ENCODE data around the gene SPATS2.

Gene SPATS2

DNA sequence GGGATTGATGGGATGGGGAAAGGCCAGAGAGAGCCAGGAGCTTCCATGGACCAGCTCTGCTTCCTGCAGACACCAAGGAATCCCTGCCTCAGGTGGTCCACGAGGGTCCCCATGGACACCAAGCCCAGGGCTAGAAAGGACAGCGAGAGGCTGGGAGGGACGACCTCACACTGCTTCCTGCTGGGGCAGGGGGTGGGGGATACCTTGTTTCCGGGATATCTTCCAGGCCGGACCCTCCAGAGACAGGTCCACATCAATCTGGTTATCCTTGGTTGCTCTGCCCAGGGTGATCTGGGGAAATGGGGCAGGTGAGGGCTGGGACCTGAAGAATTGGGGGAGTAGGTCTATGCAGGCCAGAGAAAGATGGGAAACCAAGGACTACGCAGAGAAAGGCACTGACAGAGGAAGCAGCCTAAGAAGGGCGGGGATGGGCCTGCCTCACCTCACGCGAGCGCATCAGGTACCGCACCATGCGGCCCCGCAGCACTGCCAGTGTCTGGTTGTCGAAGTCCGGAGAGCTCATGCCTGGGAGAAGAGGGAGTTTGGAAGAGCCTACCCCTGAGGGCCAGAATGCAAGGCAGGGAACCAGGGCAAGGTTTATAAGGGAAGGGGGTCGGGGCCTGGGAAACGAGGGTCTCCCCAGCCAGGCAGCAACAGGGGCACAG, 191.9 kb downstream of the SPATS2 start:
- DNase-seq: no peak

DNA sequence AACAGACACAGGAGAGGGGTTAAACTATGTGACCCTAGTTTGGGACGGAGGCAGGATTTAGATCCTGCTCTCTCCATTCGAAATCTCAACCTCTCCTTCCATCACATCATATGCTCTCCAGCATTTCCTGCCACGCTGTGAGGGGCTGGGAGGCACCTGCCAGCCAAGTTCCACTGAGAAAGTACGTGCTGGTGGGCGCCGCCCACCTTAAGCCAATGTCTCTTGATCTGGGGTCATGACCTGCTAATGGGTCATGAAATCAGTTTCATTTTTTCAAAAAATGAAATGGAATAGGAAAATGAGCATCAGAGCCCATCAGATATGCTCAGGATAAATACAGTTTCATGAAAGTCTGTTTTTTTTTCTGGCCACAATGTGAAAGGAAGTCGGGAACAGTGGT, 193.4 kb downstream of the SPATS2 start:
- no peak for DNase-seq

DNA sequence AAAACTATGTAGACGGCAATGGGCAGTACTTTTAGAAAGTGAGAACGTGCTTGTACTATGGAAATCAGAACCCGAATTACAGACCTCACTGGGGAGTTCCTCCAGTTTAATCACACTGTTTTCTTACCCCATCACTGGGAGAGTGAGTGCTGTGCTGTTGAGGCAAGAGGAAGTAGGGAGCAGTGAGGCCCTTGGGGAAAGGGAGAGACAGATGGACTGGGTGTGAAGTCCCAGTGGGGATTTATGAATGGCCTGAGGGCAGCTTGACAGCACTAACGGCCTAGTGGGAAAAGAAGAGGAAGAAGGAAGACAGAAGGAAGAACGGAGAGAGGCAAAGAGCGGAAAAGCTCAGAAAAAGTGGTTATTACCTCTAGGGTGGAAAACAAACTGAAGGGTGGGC, 195.0 kb downstream of the SPATS2 start:
- DNase-seq: no peak

GRCh38 chr12:49562831-49563230, 195.6 kb downstream of the SPATS2 start:
- no peak for DNase-seq

- DNase-seq: no peak
These were observed 196.9 kb downstream of the SPATS2 start for GRCh38 chr12:49563951-49564685.

DNA sequence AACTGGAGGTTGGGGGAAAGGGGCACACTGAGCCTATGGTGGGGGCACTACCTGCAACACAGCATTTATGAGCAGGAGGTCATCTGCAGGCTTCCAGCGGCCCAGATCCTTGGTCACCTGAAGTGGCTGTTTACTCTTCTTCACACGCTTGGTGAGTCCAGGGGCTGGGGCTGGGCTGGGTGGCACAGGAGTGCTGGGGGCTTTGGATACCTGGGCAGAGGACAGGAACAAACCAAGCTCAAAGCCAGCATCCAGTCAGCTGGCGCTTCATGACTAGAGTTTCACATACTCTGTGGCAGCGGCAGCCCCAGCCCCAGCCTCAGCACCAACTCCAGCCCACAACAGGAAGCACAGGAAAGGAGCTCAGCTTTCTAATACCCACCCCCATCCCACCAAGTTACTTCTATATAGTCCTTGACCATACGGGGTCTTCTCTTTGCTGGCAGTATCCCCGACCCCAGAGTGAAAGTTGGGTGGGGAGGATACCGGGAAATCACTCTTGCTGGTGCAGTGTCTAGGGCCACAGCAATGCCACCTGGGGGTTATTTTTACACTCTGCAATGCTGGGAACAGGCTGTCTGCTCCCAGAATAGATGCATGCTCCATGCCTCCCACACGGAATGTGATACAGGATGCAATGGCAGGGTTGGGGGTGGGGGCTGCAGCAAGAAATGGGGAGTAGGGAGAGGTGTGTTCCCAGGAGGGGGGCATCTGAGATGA, 197.6 kb downstream of the SPATS2 start:
- DNase-seq: peak; percentile 29 to 35

DNA sequence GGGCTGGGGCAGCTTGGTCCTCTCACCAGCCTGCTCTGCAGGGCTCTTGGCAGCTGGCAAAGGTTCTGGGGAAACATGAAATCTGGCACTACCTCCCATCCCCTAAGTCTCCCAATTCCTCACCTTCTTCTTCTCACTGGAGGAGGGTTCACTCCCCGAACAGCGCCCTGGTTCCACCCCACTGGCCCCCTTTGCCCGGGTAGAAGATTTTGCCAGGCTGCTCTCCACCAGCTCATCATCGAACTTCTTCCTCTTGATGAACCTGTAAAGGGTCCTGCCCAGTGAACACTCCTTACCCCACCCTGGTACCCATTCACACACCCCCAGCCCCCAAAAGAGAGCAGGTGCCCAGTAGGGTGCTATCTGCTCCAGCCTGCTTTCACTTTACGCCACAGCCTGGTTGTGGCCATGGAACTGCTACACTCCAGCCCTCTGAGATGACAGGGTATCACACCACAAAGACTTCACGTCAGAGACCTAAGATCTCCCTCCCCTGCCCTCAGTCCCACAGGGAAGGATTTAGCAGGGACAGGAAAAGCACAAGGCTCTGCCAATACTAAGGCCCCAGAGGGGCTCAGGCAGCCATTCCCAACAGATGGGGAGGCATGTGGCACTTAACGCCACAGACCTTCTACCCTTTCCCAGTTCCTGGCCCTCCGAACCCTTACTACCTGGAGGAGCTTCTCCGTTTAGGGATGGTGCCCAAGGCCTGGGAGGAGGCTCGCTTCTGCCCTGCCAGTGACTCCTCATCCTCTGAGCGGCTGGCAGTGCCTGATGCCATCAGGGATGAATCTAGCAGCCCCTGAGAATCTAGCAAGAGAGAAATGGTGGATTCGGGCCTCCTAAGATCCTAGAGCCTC, 198.4 kb downstream of the SPATS2 start:
- no peak for DNase-seq

DNA sequence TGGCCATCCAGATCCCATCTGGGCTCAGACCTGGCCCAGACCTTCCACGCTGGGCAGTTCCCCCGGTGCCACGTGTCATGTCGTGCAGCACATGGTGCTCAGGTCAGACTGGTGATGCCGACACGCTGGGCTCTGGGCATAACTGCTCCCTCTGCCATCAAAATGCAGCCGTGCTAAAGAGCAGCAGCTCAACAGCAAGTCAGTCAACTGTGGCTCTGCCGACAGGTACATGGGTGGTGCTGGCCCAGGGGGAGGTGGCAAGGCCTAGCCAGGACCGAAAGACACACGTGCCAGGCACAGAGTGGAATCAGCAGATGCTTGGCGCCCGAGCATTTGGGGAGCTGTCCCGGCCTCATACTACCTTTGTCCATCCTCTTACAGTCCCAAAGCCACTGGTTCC, 199.1 kb downstream of the SPATS2 start:
- DNase-seq: no peak

GRCh38 chr12:49567302-49567610, 200.0 kb downstream of the SPATS2 start:
- no peak for DNase-seq

DNA sequence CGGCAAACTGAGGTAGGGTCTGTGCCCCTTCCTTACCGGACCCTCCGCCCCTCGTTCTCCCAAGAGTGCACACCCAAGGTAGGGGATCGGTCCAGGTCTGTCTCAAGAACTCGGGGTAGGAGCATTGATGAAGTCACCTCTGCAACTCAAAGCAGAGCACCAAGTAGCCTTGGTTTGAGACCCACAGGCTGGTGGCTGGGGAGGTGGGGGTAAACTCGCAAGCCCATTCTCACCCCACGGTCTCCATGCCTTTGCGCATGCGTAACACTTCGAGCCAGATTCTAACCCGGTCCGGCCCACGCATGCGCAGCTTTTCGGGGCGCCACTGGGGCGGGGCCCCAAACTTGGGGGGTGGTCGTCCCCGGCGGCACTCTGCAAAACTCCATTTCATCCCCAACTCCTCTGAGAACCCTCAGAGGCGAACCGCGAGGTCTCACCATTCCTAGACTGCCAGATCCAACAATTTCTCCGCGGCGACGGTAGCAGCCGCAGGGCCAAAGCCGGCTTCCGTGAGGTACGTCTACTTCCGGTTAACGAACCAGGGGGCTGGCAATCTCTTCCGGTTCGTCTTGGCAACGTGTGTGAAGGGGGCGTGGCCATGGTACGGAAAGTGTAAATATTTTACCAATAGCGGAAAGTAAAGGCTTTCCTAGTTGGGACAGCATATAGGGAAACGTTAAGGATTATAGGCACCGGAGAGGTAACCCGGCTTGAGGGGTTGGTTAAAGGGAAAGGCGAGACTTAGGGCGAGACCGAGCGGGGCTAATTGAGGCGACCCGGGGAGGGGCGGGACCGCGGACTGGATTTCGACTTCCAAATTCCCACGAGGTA, 200.6 kb downstream of the SPATS2 start, which contains the start of gene MCRS1:
TSS of gene MCRS1 (minus strand) at position 532 of the 831 bp plus-strand sequence. CDS start 1,411 bp downstream, outside the sequence.
- DNase-seq: peak; percentile 93 to 94

GRCh38 chr12:49568442-49569162, 201.3 kb downstream of the SPATS2 start:
- DNase-seq: peak; percentile 45 to 60
